HepG2 (cell line): ENCODE measurements around the gene DUS1L. TPM values are rescaled to one million over a fixed set of nuclear protein-coding genes. Genes with fewer than 3 reads are reported as not detected.

Source experiments
- ATF1 ChIP-seq: IDR thresholded peaks from 2 replicates; pipeline ENCODE4 v1.6.1; 2016; ENCODE audit warnings: mild to moderate bottlenecking, control low read depth
- BRF2 ChIP-seq: sonication (generic); formaldehyde crosslinking; IDR thresholded peaks from 2 replicates; pipeline ENCODE4 v1.8.1; 2022; ENCODE audit warnings: mild to moderate bottlenecking, missing genetic modification reagents
- CCAR2 ChIP-seq: fragments of 200-400 bp; formaldehyde crosslinking; optimal IDR thresholded peaks from 2 replicates; pipeline ENCODE3; 2018; ENCODE audit warnings: low read depth, mild to moderate bottlenecking, low read length, moderate library complexity
- DNMT3B ChIP-seq: conservative IDR thresholded peaks from 2 replicates; pipeline ENCODE4 v1.6.1; 2016; ENCODE audit warnings: missing biosample characterization, control low read depth
- EZH2 ChIP-seq: conservative IDR thresholded peaks from 2 replicates; pipeline ENCODE4 v1.6.1; 2012; ENCODE audit warnings: mild to moderate bottlenecking, low read depth, low read length, moderate library complexity
- FOSL1 ChIP-seq: sonication (generic); formaldehyde crosslinking; IDR thresholded peaks from 2 replicates; pipeline ENCODE4 v1.9.0; 2021; ENCODE audit warnings: missing genetic modification reagents, borderline replicate concordance
- HDAC2 ChIP-seq: sonication (generic); formaldehyde crosslinking; IDR thresholded peaks from 2 replicates; pipeline ENCODE4 v1.4.0; 2020; ENCODE audit warnings: missing genetic modification reagents
- HOXA7 ChIP-seq: sonication (generic); formaldehyde crosslinking; IDR thresholded peaks from 2 replicates; pipeline ENCODE4 v1.8.1; 2022; ENCODE audit warnings: mild to moderate bottlenecking, missing genetic modification reagents, moderate library complexity
- HOXA9 ChIP-seq: sonication (generic); formaldehyde crosslinking; IDR thresholded peaks from 2 replicates; pipeline ENCODE4 v1.8.1; 2022; ENCODE audit warnings: missing genetic modification reagents, mild to moderate bottlenecking, moderate library complexity, borderline replicate concordance
- JDP2 ChIP-seq: sonication (generic); formaldehyde crosslinking; IDR thresholded peaks from 2 replicates; pipeline ENCODE4 v1.8.1; 2022; ENCODE audit warnings: missing genetic modification reagents, borderline replicate concordance
- JUN ChIP-seq: sonication (generic); formaldehyde crosslinking; IDR thresholded peaks from 2 replicates; pipeline ENCODE4 v1.4.0; 2020; ENCODE audit warnings: mild to moderate bottlenecking, missing genetic modification reagents
- KLF13 ChIP-seq: sonication (generic); formaldehyde crosslinking; IDR thresholded peaks from 2 replicates; pipeline ENCODE4 v1.4.0; 2020; ENCODE audit warnings: mild to moderate bottlenecking, missing genetic modification reagents
- ONECUT2 ChIP-seq: sonication (generic); formaldehyde crosslinking; IDR thresholded peaks from 2 replicates; pipeline ENCODE4 v1.4.0; 2020; ENCODE audit warnings: missing genetic modification reagents
- PAX8 ChIP-seq: sonication (generic); formaldehyde crosslinking; IDR thresholded peaks from 2 replicates; pipeline ENCODE4 v1.8.0; 2022; ENCODE audit warnings: mild to moderate bottlenecking, missing genetic modification reagents, borderline replicate concordance
- PHF20 ChIP-seq: sonication (generic); formaldehyde crosslinking; IDR thresholded peaks from 2 replicates; pipeline ENCODE4 v1.5.0; 2020; ENCODE audit warnings: mild to moderate bottlenecking, missing genetic modification reagents
- SMYD3 ChIP-seq: sonication (generic); formaldehyde crosslinking; IDR thresholded peaks from 2 replicates; pipeline ENCODE4 v1.8.1; 2023; ENCODE audit warnings: mild to moderate bottlenecking, missing genetic modification reagents
- SRSF1 ChIP-seq: fragments of 200-400 bp; formaldehyde crosslinking; optimal IDR thresholded peaks from 2 replicates; pipeline ENCODE3; 2017; ENCODE audit warnings: mild to moderate bottlenecking, low read depth, low read length, moderate library complexity
- ZBTB42 ChIP-seq: sonication (generic); formaldehyde crosslinking; IDR thresholded peaks from 2 replicates; pipeline ENCODE4 v1.5.0; 2020; ENCODE audit warnings: mild to moderate bottlenecking, missing genetic modification reagents
- ZC3H4 ChIP-seq: sonication (generic); formaldehyde crosslinking; IDR thresholded peaks from 2 replicates; pipeline ENCODE4 v1.4.0; 2020; ENCODE audit warnings: missing genetic modification reagents, borderline replicate concordance
- ZFP36L1 ChIP-seq: sonication (generic); formaldehyde crosslinking; IDR thresholded peaks from 2 replicates; pipeline ENCODE4 v1.8.0; 2022; ENCODE audit warnings: mild to moderate bottlenecking, missing genetic modification reagents, moderate library complexity
- ZNF101 ChIP-seq: sonication (generic); formaldehyde crosslinking; IDR thresholded peaks from 2 replicates; pipeline ENCODE4 v1.4.0; 2020; ENCODE audit warnings: mild to moderate bottlenecking, low read depth, missing genetic modification reagents, borderline replicate concordance
- ZNF121 ChIP-seq: sonication (generic); formaldehyde crosslinking; IDR thresholded peaks from 2 replicates; pipeline ENCODE4 v1.5.0; 2020; ENCODE audit warnings: mild to moderate bottlenecking, missing genetic modification reagents
- ZNF263 ChIP-seq: sonication (generic); formaldehyde crosslinking; IDR thresholded peaks from 2 replicates; pipeline ENCODE4 v1.4.0; 2020; ENCODE audit warnings: missing genetic modification reagents
- ZNF282 ChIP-seq: fragments of 450-650 bp; IDR thresholded peaks from 2 replicates; pipeline ENCODE4 v1.6.1; 2018; ENCODE audit not compliant: partially characterized antibody
- ZSCAN21 ChIP-seq: sonication (generic); formaldehyde crosslinking; IDR thresholded peaks from 2 replicates; pipeline ENCODE4 v1.8.0; 2022; ENCODE audit warnings: mild to moderate bottlenecking, missing genetic modification reagents, moderate library complexity, borderline replicate concordance
- polyA plus RNA-seq, 8 experiments: library from polyadenylated mRNA; depleted of rRNA in 3 of 8; stranded (reverse) in 7 of 8; unstranded in 1 of 8; fragments of >200 nt; fragmentation: Illumina TruSeq in 4 of 8; extraction: Trizol in 4 of 8; gene quantifications; 2 replicates each; pipeline versions ENCODE4 v1.2.1 to v1.2.3, GENCODE V29; 2011 to 2016; ENCODE audit warnings: low read depth in 4 of 8, missing spikeins in 1 of 8, mixed read lengths in 1 of 8; ENCODE audit not compliant: insufficient read depth in 1 of 8
- total RNA-seq, 5 experiments: library from RNA; depleted of rRNA; stranded (reverse); fragments of >200 nt; fragmentation: Illumina TruSeq; extraction: Trizol; gene quantifications; 2 replicates each; pipeline ENCODE4 v1.2.3, GENCODE V29; 2016; ENCODE audit warnings: low read depth in 1 of 5
- TF ChIP-seq, protein P1 (sequence below): IDR thresholded peaks from 2 replicates; pipeline ENCODE4 v1.6.1; 2016; ENCODE audit warnings: low read depth, control low read depth
- TF ChIP-seq, protein P2 (sequence below): sonication (generic); formaldehyde crosslinking; IDR thresholded peaks from 2 replicates; pipeline ENCODE4 v1.8.0; 2022; ENCODE audit warnings: low read depth, missing genetic modification reagents
- TF ChIP-seq, protein P3 (sequence below): sonication (generic); formaldehyde crosslinking; IDR thresholded peaks from 2 replicates; pipeline ENCODE4 v1.4.0; 2020; ENCODE audit warnings: missing genetic modification reagents

Gene DUS1L
- total and polyA plus RNA-seq, 2 of the 13 experiments (the other 11 are each of a cell fraction or from before 2014, with no cell fraction given) = 81.0 to 109 TPM

- TF ChIP-seq ZFP36L1 (no peak), CCAR2 (no peak), ATF1 (CRISPR knock-in tag) (no peak), ZBTB42 (CRISPR knock-in tag) (no peak), HOXA9 (CRISPR knock-in tag) (no peak), PHF20 (CRISPR knock-in tag) (no peak), BRF2 (CRISPR knock-in tag) (no peak), ZSCAN21 (CRISPR knock-in tag) (no peak), SMYD3 (no peak), JUN (CRISPR knock-in tag) (no peak), HOXA7 (CRISPR knock-in tag) (no peak), SRSF1 (no peak), KLF13 (CRISPR knock-in tag) (no peak), ZNF101 (CRISPR knock-in tag) (no peak), ZNF121 (peak; percentile 75), FOSL1 (no peak), ZC3H4 (no peak), EZH2 (no peak), PAX8 (CRISPR knock-in tag) (no peak), ZNF263 (CRISPR knock-in tag) (no peak), ONECUT2 (no peak), ZNF282 (no peak), JDP2 (CRISPR knock-in tag) (no peak), DNMT3B (CRISPR knock-in tag) (no peak), HDAC2 (peak; percentile 41; the same call in 1 of the 2 replicates)
- TF ChIP-seq, protein P1, sequence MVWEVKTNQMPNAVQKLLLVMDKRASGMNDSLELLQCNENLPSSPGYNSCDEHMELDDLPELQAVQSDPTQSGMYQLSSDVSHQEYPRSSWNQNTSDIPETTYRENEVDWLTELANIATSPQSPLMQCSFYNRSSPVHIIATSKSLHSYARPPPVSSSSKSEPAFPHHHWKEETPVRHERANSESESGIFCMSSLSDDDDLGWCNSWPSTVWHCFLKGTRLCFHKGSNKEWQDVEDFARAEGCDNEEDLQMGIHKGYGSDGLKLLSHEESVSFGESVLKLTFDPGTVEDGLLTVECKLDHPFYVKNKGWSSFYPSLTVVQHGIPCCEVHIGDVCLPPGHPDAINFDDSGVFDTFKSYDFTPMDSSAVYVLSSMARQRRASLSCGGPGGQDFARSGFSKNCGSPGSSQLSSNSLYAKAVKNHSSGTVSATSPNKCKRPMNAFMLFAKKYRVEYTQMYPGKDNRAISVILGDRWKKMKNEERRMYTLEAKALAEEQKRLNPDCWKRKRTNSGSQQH (CRISPR knock-in tag) = no peak
- TF ChIP-seq, protein P2, sequence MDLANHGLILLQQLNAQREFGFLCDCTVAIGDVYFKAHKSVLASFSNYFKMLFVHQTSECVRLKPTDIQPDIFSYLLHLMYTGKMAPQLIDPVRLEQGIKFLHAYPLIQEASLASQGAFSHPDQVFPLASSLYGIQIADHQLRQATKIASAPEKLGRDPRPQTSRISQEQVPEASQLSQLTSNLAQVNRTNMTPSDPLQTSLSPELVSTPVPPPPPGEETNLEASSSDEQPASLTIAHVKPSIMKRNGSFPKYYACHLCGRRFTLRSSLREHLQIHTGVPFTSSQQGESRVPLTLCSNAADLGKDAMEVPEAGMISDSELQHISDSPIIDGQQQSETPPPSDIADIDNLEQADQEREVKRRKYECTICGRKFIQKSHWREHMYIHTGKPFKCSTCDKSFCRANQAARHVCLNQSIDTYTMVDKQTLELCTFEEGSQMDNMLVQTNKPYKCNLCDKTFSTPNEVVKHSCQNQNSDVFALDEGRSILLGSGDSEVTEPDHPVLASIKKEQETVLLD (CRISPR knock-in tag) = no peak
- TF ChIP-seq, protein P3, sequence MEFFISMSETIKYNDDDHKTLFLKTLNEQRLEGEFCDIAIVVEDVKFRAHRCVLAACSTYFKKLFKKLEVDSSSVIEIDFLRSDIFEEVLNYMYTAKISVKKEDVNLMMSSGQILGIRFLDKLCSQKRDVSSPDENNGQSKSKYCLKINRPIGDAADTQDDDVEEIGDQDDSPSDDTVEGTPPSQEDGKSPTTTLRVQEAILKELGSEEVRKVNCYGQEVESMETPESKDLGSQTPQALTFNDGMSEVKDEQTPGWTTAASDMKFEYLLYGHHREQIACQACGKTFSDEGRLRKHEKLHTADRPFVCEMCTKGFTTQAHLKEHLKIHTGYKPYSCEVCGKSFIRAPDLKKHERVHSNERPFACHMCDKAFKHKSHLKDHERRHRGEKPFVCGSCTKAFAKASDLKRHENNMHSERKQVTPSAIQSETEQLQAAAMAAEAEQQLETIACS (CRISPR knock-in tag) = no peak
Measured at GRCh38 chr17:82039695-82040299, 25.8 kb downstream of the DUS1L start (continued).
